Osteocyte (in vitro differentiated cells): ENCODE results near the gene TBL2. TPM values are rescaled to one million over a fixed set of nuclear protein-coding genes. Genes with fewer than 3 reads are reported as not detected.

ENCODE experiments used
- DNase-seq: peaks from one replicate; pipeline ENCODE4 v3.0.0; 2021; ENCODE audit warnings: mixed read lengths; ENCODE audit not compliant: unreplicated experiment; ENCODE audit errors: extremely low spot score
- H3K27ac Mint-ChIP-seq: one replicate; pipeline ENCODE4 v1.8.0; 2021; ENCODE audit warnings: mild to moderate bottlenecking, mixed read lengths; ENCODE audit not compliant: unreplicated experiment
- H3K27me3 Mint-ChIP-seq: one replicate; pipeline ENCODE4 v1.8.0; 2021; ENCODE audit warnings: mixed read lengths; ENCODE audit not compliant: unreplicated experiment
- H3K36me3 Mint-ChIP-seq: one replicate; pipeline ENCODE4 v1.8.0; 2021; ENCODE audit warnings: mixed read lengths; ENCODE audit not compliant: unreplicated experiment
- H3K4me1 Mint-ChIP-seq: one replicate; pipeline ENCODE4 v1.8.0; 2021; ENCODE audit warnings: mixed read lengths; ENCODE audit not compliant: unreplicated experiment
- H3K4me3 Mint-ChIP-seq: one replicate; pipeline ENCODE4 v1.8.0; 2021; ENCODE audit warnings: mild to moderate bottlenecking, moderate library complexity, mixed read lengths; ENCODE audit not compliant: unreplicated experiment
- H3K9me3 Mint-ChIP-seq: one replicate; pipeline ENCODE4 v1.8.0; 2021; ENCODE audit warnings: mixed read lengths; ENCODE audit not compliant: unreplicated experiment
- total RNA-seq: library from RNA; stranded (reverse); gene quantifications from 2 replicates; pipeline ENCODE4 v1.2.1, GENCODE V29; 2021
- TF ChIP-seq, protein P1 (sequence below): fragments of 200-600 bp; sonication (generic); IDR thresholded peaks from 2 replicates; pipeline ENCODE4 v1.5.0; 2021; ENCODE audit warnings: antibody characterized with exemption, mild to moderate bottlenecking, moderate library complexity

TBL2 gene
- total RNA-seq, 1 donor from 2014 or later = 48.0 TPM

DNA sequence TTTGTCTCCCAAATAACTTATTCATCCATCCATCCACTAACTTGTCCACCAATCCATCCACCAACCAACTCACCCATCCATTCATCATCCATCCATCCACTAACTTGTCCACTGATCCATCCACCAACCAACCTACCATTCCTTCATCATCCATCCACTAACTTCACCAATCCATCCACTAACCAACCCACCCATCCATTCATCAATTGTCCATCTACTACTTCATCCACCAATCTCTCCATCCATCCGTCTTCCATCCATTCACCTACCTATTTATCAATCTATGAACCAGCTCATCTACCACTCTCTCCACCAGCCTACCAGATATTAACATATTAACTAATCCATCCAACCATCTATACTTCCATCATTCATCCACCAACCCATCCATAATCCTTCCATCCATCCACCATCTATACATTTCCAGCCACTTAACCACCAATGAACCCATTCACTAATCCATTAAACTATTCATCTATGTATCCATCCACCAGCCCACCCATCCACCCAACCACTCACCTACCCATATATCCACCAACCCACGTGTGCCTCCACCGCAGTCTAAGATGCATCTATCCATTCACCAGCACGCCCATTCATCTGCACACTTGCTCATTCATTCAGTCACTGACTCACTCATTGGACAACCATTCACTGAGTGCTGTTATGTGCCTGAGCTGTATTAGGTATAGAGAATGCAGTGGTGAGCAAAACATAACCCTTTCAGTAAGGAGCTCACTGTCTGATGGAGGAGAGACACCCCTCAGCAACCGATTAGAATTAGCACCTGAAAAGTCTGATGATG, 19.8 kb upstream of the TBL2 start:
- TF ChIP-seq, protein P1, sequence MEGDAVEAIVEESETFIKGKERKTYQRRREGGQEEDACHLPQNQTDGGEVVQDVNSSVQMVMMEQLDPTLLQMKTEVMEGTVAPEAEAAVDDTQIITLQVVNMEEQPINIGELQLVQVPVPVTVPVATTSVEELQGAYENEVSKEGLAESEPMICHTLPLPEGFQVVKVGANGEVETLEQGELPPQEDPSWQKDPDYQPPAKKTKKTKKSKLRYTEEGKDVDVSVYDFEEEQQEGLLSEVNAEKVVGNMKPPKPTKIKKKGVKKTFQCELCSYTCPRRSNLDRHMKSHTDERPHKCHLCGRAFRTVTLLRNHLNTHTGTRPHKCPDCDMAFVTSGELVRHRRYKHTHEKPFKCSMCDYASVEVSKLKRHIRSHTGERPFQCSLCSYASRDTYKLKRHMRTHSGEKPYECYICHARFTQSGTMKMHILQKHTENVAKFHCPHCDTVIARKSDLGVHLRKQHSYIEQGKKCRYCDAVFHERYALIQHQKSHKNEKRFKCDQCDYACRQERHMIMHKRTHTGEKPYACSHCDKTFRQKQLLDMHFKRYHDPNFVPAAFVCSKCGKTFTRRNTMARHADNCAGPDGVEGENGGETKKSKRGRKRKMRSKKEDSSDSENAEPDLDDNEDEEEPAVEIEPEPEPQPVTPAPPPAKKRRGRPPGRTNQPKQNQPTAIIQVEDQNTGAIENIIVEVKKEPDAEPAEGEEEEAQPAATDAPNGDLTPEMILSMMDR = no peak
- H3K9me3 Mint-ChIP-seq = no peaks in the 10 kb centered on the region
- H3K36me3 Mint-ChIP-seq = no peaks in the 10 kb centered on the region
- H3K27me3 Mint-ChIP-seq = peaks cover 22% of the 10 kb centered on the region
- no peak overlapping the region for H3K27ac Mint-ChIP-seq
- peaks cover 4% of the 10 kb centered on the region for H3K4me1 Mint-ChIP-seq
- DNase-seq = no peak
- no peak overlapping the region for H3K4me3 Mint-ChIP-seq

GRCh38 chr7:73596191-73597065, 18.0 kb upstream of the TBL2 start:
- TF ChIP-seq, protein P1 = no peak
- no peak for DNase-seq
- H3K27ac Mint-ChIP-seq = no peak overlapping the region
- peaks cover 22% of the 10 kb centered on the region for H3K27me3 Mint-ChIP-seq
- H3K36me3 Mint-ChIP-seq = no peaks in the 10 kb centered on the region
- H3K4me3 Mint-ChIP-seq = no peak overlapping the region
- H3K9me3 Mint-ChIP-seq = no peaks in the 10 kb centered on the region
- no peaks in the 10 kb centered on the region for H3K4me1 Mint-ChIP-seq

GRCh38 chr7:73595358-73595757, 17.0 kb upstream of the TBL2 start:
- Mint-ChIP-seq H3K36me3 (no peaks in the 10 kb centered on the region), H3K9me3 (no peaks in the 10 kb centered on the region), H3K27ac (no peak overlapping the region), H3K27me3 (peaks cover 22% of the 10 kb centered on the region), H3K4me3 (no peak overlapping the region), H3K4me1 (no peaks in the 10 kb centered on the region)
- TF ChIP-seq, protein P1 = no peak
- no peak for DNase-seq

GRCh38 chr7:73593207-73594045, 15.0 kb upstream of the TBL2 start:
- no peaks in the 10 kb centered on the region for H3K4me1 Mint-ChIP-seq
- TF ChIP-seq, protein P1 = no peak
- H3K36me3 Mint-ChIP-seq = no peaks in the 10 kb centered on the region
- no peak overlapping the region for H3K27ac Mint-ChIP-seq
- no peak for DNase-seq
- H3K4me3 Mint-ChIP-seq = no peak overlapping the region
- H3K9me3 Mint-ChIP-seq = no peaks in the 10 kb centered on the region
- peaks cover 17% of the 10 kb centered on the region for H3K27me3 Mint-ChIP-seq
